ENCODE measurements around the gene OXCT1. TPM values are rescaled to one million over a fixed set of nuclear protein-coding genes. Genes with fewer than 3 reads are reported as not detected.

OXCT1 gene
- total RNA-seq, 1 donor = 39.4 TPM

DNA sequence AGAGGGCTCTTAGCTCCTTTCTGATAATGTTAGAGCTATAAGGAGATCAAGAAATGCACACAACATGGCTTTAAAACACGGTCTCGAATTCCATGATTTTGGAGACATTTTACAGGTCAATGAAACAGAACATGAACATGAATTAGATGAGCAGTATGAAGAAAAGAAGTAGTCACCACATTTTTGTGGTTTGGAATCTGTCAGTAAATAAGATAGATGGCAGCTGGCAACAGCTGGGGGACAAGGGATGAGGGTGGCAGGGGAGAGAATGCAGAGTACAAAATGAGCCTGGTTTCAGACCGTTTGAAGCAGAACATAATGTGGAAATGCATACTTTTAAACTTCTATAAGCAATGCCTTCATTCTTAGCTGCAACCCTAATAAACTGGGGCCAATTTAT is 107.1 kb downstream of the OXCT1 start:
- no peak overlapping the region for H2AFZ ChIP-seq (ENCODE audit: low read length)
- DNase-seq (ENCODE audit: insufficient read length, low spot score, missing footprints) = no peak
- H4K20me1 ChIP-seq (ENCODE audit: insufficient read depth, low read length) = no peaks in the 10 kb centered on the region
- H3K4me3 ChIP-seq (ENCODE audit: insufficient read depth, low read length) = peak overlapping the region; percentile 50
- peaks cover 9% of the 10 kb centered on the region for H3K36me3 ChIP-seq (ENCODE audit: insufficient read depth, low read length)
- no peaks in the 10 kb centered on the region for H3K27me3 ChIP-seq (ENCODE audit: insufficient read depth, low read length)
- TF ChIP-seq, protein P1, sequence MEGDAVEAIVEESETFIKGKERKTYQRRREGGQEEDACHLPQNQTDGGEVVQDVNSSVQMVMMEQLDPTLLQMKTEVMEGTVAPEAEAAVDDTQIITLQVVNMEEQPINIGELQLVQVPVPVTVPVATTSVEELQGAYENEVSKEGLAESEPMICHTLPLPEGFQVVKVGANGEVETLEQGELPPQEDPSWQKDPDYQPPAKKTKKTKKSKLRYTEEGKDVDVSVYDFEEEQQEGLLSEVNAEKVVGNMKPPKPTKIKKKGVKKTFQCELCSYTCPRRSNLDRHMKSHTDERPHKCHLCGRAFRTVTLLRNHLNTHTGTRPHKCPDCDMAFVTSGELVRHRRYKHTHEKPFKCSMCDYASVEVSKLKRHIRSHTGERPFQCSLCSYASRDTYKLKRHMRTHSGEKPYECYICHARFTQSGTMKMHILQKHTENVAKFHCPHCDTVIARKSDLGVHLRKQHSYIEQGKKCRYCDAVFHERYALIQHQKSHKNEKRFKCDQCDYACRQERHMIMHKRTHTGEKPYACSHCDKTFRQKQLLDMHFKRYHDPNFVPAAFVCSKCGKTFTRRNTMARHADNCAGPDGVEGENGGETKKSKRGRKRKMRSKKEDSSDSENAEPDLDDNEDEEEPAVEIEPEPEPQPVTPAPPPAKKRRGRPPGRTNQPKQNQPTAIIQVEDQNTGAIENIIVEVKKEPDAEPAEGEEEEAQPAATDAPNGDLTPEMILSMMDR (IDR thresholded peaks at IDR 0.05; ENCODE audit: extremely low read depth, low read depth, low read length) = no peak
- H3K27ac ChIP-seq (ENCODE audit: low read depth, low read length) = peak overlapping the region; percentile 9
- peak overlapping the region; percentile 73 for H3K4me2 ChIP-seq (ENCODE audit: insufficient read depth, low read length)
- no peaks in the 10 kb centered on the region for H3K9me3 ChIP-seq (ENCODE audit: low read depth, low read length)
- H3K79me2 ChIP-seq (ENCODE audit: insufficient read depth, low read length) = no peaks in the 10 kb centered on the region
- H3K4me1 ChIP-seq (ENCODE audit: insufficient read depth, low read length) = peaks cover 22% of the 10 kb centered on the region

DNA sequence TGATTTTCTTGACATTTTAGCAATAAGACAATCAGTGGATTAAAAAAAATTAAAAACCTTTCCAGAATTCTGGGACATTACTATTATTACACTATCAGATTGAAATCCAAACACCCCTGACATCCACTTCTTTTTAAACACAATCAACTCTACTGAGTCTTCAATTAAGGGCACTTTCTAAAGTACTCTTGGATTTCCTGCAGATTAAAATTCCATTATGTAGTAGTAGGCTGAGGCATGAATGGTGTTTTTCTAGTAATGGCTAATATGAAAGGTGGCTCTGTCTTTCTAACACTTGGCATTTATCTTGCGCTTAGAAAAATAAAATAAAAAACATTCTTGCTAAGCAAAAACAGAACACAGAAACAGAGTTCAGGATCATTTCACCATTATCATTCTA is 107.8 kb downstream of the OXCT1 start:
- H3K27me3 ChIP-seq (ENCODE audit: insufficient read depth, low read length) = no peaks in the 10 kb centered on the region
- H3K4me3 ChIP-seq (ENCODE audit: insufficient read depth, low read length) = no peak overlapping the region
- peak overlapping the region; percentile 73 for H3K4me2 ChIP-seq (ENCODE audit: insufficient read depth, low read length)
- peaks cover 22% of the 10 kb centered on the region for H3K4me1 ChIP-seq (ENCODE audit: insufficient read depth, low read length)
- H3K79me2 ChIP-seq (ENCODE audit: insufficient read depth, low read length) = no peaks in the 10 kb centered on the region
- peaks cover 9% of the 10 kb centered on the region for H3K36me3 ChIP-seq (ENCODE audit: insufficient read depth, low read length)
- no peak for DNase-seq (ENCODE audit: insufficient read length, low spot score, missing footprints)
- no peak overlapping the region for H2AFZ ChIP-seq (ENCODE audit: low read length)
- no peaks in the 10 kb centered on the region for H3K9me3 ChIP-seq (ENCODE audit: low read depth, low read length)
- TF ChIP-seq, protein P1 (IDR thresholded peaks at IDR 0.05; ENCODE audit: extremely low read depth, low read depth, low read length) = no peak
- no peak overlapping the region for H3K27ac ChIP-seq (ENCODE audit: low read depth, low read length)
- H4K20me1 ChIP-seq (ENCODE audit: insufficient read depth, low read length) = no peaks in the 10 kb centered on the region

DNA sequence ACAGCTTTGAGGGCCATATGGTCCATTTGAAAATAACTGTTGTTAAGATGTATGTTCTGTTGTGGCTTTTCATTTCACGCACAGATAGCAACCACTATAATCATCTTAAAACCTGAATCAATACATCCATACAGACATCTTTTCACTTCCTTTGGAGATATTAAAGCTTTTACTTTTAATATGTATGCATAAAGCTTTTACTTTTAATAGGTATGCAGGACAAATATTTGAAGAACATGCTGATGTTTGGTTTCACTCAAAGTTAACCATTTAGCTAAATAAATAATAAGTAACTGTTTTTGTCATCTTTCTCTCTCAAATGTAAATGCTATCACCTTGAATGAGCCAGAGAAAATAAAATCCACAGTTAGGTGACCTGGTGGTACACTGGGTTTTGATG is 108.6 kb downstream of the OXCT1 start:
- Histone ChIP-seq H3K27ac (ENCODE audit: low read depth, low read length) (no peak overlapping the region), H4K20me1 (ENCODE audit: insufficient read depth, low read length) (no peaks in the 10 kb centered on the region), H3K4me2 (ENCODE audit: insufficient read depth, low read length) (no peak overlapping the region), H3K4me3 (ENCODE audit: insufficient read depth, low read length) (no peak overlapping the region), H3K27me3 (ENCODE audit: insufficient read depth, low read length) (no peaks in the 10 kb centered on the region), H2AFZ (ENCODE audit: low read length) (no peak overlapping the region), H3K4me1 (ENCODE audit: insufficient read depth, low read length) (peaks cover 22% of the 10 kb centered on the region), H3K36me3 (ENCODE audit: insufficient read depth, low read length) (peaks cover 9% of the 10 kb centered on the region), H3K79me2 (ENCODE audit: insufficient read depth, low read length) (no peaks in the 10 kb centered on the region), H3K9me3 (ENCODE audit: low read depth, low read length) (no peaks in the 10 kb centered on the region)
- TF ChIP-seq, protein P1 (IDR thresholded peaks at IDR 0.05; ENCODE audit: extremely low read depth, low read depth, low read length) = no peak
- DNase-seq (ENCODE audit: insufficient read length, low spot score, missing footprints) = no peak

DNA sequence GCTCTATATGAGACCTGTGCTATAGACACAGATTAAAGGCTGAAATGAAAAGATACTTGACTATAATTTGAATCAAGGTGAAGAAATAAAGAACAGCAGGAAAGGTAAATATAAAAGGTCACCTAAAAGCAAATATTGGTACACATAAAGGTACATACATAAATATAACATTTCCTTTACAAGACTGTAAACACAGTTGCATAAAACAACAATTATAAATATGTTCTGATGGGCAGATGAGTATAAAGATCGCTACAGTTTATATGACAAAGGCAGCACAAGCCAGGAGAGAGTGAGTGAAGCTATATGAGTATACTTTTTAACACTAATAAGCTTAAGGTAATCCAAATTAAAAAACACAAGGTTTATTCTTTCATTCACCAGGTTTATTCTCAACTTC is 114.5 kb downstream of the OXCT1 start:
- Histone ChIP-seq H2AFZ (ENCODE audit: low read length) (no peak overlapping the region), H3K27ac (ENCODE audit: low read depth, low read length) (no peak overlapping the region), H3K4me3 (ENCODE audit: insufficient read depth, low read length) (no peak overlapping the region), H4K20me1 (ENCODE audit: insufficient read depth, low read length) (no peaks in the 10 kb centered on the region), H3K9me3 (ENCODE audit: low read depth, low read length) (no peaks in the 10 kb centered on the region), H3K4me2 (ENCODE audit: insufficient read depth, low read length) (no peak overlapping the region), H3K36me3 (ENCODE audit: insufficient read depth, low read length) (peaks cover under 1% of the 10 kb centered on the region), H3K27me3 (ENCODE audit: insufficient read depth, low read length) (no peaks in the 10 kb centered on the region), H3K79me2 (ENCODE audit: insufficient read depth, low read length) (no peaks in the 10 kb centered on the region), H3K4me1 (ENCODE audit: insufficient read depth, low read length) (peaks cover 3% of the 10 kb centered on the region)
- no peak for DNase-seq (ENCODE audit: insufficient read length, low spot score, missing footprints)
- TF ChIP-seq, protein P1 (IDR thresholded peaks at IDR 0.05; ENCODE audit: extremely low read depth, low read depth, low read length) = no peak

Data from osteoblast (primary cell).